Progenitor cell of endocrine pancreas (in vitro differentiated cells): ENCODE data around the gene DPP10. TPM values are rescaled to one million over a fixed set of nuclear protein-coding genes. Genes with fewer than 3 reads are reported as not detected.

Source experiments
- DNase-seq: peaks from one replicate; pipeline ENCODE4 v3.0.0; 2021; ENCODE audit warnings: low spot score; ENCODE audit not compliant: unreplicated experiment
- H3K27ac Mint-ChIP-seq: 2 replicates; pipeline ENCODE4 v1.8.0; 2021; ENCODE audit warnings: mild to moderate bottlenecking, moderate library complexity, mixed read lengths
- H3K27me3 Mint-ChIP-seq: 2 replicates; pipeline ENCODE4 v1.8.0; 2021; ENCODE audit warnings: mixed read lengths
- H3K36me3 Mint-ChIP-seq: 2 replicates; pipeline ENCODE4 v1.8.0; 2022; ENCODE audit warnings: mixed read lengths; ENCODE audit not compliant: insufficient read depth
- H3K4me1 Mint-ChIP-seq: 2 replicates; pipeline ENCODE4 v1.8.0; 2021; ENCODE audit warnings: low read depth, mixed read lengths
- H3K4me3 Mint-ChIP-seq: 2 replicates; pipeline ENCODE4 v1.8.0; 2021; ENCODE audit warnings: low read depth, mild to moderate bottlenecking, moderate library complexity, mixed read lengths
- H3K9me3 Mint-ChIP-seq: 2 replicates; pipeline ENCODE4 v1.8.0; 2021; ENCODE audit warnings: low read depth, mixed read lengths
- total RNA-seq: library from RNA; stranded (reverse); gene quantifications from 2 replicates; pipeline ENCODE4 v1.2.1, GENCODE V29; 2021
- TF ChIP-seq, protein P1 (sequence below): fragments of 200-600 bp; sonication (generic); IDR thresholded peaks from one replicate; pipeline ENCODE4 v1.5.0; 2021; ENCODE audit warnings: antibody characterized with exemption, mild to moderate bottlenecking; ENCODE audit not compliant: unreplicated experiment

DPP10 gene
- total RNA-seq, 1 donor from 2014 or later = 44.6 TPM

DNA sequence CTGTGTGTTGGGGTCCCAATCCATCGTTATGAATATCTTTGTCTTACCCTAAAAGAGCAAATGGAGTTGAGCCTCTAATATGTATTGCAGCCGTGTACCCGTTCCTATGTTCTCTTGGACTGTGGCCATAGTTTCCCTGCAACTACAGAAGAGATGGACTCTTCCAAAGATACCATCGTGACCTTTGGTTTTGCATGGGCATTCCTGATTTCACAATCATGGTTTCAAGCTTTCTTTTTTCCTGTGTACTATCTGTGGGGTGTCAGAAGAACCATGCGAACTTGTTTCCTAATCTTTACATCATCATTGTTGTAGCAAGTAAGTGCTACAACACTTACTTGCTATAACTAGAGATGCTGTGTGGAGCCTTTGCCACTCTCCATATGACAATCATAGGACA is 1295.7 kb downstream of the DPP10 start:
- H3K36me3 Mint-ChIP-seq = peaks cover 9% of the 10 kb centered on the region
- TF ChIP-seq, protein P1, sequence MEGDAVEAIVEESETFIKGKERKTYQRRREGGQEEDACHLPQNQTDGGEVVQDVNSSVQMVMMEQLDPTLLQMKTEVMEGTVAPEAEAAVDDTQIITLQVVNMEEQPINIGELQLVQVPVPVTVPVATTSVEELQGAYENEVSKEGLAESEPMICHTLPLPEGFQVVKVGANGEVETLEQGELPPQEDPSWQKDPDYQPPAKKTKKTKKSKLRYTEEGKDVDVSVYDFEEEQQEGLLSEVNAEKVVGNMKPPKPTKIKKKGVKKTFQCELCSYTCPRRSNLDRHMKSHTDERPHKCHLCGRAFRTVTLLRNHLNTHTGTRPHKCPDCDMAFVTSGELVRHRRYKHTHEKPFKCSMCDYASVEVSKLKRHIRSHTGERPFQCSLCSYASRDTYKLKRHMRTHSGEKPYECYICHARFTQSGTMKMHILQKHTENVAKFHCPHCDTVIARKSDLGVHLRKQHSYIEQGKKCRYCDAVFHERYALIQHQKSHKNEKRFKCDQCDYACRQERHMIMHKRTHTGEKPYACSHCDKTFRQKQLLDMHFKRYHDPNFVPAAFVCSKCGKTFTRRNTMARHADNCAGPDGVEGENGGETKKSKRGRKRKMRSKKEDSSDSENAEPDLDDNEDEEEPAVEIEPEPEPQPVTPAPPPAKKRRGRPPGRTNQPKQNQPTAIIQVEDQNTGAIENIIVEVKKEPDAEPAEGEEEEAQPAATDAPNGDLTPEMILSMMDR = no peak

DNA sequence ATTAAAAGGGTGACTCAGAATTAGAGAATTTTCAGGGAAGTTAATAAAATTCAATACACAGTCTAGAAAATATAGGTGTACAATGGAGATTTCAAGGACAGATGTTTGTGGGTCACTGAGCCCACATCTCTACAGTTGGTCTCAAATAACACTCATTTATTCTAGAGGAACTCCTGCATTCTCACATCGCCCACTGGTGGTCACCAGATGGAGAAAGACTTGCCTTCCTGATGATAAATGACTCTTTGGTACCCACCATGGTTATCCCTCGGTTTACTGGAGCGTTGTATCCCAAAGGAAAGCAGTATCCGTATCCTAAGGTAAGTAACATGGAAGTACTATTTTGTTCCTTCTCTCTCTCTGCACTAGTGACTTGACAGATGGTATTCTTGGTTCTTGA is 1297.1 kb downstream of the DPP10 start:
- peaks cover 8% of the 10 kb centered on the region for H3K9me3 Mint-ChIP-seq
- TF ChIP-seq, protein P1 = no peak
- H3K36me3 Mint-ChIP-seq = peaks cover 9% of the 10 kb centered on the region
- H3K27ac Mint-ChIP-seq = no peak overlapping the region
- H3K4me1 Mint-ChIP-seq = peaks cover 2% of the 10 kb centered on the region
- H3K4me3 Mint-ChIP-seq = no peak overlapping the region
- no peak for DNase-seq
- no peaks in the 10 kb centered on the region for H3K27me3 Mint-ChIP-seq

More for the DNA sequence above, 1295.7 kb downstream of the DPP10 start:
- no peak for DNase-seq
- peaks cover 8% of the 10 kb centered on the region for H3K9me3 Mint-ChIP-seq
- peaks cover 11% of the 10 kb centered on the region for H3K4me1 Mint-ChIP-seq
- no peak overlapping the region for H3K27ac Mint-ChIP-seq
- H3K27me3 Mint-ChIP-seq = no peaks in the 10 kb centered on the region
- no peak overlapping the region for H3K4me3 Mint-ChIP-seq

DNA sequence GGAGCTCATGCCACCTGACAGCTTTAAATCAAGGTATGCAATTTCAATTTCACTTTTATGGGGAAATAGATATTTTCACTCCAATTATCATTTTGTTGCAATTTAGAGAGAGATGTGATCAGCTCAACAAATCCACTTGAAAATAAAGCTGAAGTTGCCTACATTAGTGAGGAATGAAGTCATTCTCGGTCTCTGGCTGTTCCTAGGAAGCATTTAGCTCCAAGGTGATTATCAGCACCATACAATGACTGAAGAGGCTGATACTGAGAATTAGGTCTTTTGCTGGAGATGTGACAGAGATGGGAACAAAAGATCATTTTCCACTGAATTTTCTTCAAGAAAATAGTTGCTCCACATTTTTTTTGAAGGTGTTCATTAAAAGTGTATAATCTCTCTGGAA is 1303.7 kb downstream of the DPP10 start:
- Mint-ChIP-seq H3K27ac (no peak overlapping the region), H3K4me1 (peaks cover 7% of the 10 kb centered on the region), H3K36me3 (no peaks in the 10 kb centered on the region), H3K9me3 (no peaks in the 10 kb centered on the region), H3K4me3 (no peak overlapping the region), H3K27me3 (no peaks in the 10 kb centered on the region)
- TF ChIP-seq, protein P1 = no peak
- no peak for DNase-seq

DNA sequence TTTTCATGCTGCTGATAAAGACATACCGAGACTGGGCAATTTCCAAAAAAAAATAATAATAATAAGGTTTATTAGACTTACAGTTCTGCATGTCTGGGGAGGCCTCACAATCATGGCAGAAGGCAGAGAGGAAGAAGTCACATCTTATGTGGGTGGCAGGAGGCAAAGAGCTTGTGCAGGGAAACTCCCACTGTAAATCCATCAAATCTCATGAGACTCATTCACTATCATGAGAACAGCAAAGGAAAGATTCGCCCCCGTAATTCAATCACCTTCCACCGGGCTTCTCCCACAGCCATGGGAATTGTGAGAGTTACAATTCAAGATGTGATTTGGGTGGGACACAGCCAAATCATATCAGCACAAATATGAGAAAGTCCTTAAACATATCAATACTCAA is 1314.8 kb downstream of the DPP10 start:
- H3K27me3 Mint-ChIP-seq = no peaks in the 10 kb centered on the region
- no peak overlapping the region for H3K27ac Mint-ChIP-seq
- no peak for DNase-seq
- H3K4me3 Mint-ChIP-seq = no peak overlapping the region
- no peaks in the 10 kb centered on the region for H3K4me1 Mint-ChIP-seq
- H3K9me3 Mint-ChIP-seq = no peaks in the 10 kb centered on the region
- peaks cover 5% of the 10 kb centered on the region for H3K36me3 Mint-ChIP-seq
- TF ChIP-seq, protein P1 = no peak

DNA sequence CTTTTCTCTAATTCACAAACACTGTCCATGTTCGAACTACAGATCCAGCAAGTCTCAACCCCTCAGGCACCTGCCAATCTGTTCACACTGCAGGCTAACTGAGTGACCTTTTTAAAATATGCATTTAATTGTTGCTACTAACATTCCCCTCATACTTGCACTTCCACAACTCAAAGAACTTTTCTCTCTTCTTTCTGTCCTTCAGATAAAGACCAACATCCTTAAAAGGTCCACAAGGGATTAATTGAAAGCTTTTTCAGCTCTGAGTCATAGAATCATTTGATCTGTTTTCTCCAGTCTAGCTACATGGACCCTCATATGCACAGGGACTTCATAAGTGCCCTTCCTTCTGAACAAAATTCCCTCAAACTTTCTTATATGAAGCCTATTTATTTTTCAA is 1321.2 kb downstream of the DPP10 start:
- no peaks in the 10 kb centered on the region for H3K9me3 Mint-ChIP-seq
- no peak for DNase-seq
- H3K36me3 Mint-ChIP-seq = peaks cover 1% of the 10 kb centered on the region
- H3K4me3 Mint-ChIP-seq = no peak overlapping the region
- H3K27ac Mint-ChIP-seq = no peak overlapping the region
- TF ChIP-seq, protein P1 = no peak
- peaks cover 1% of the 10 kb centered on the region for H3K4me1 Mint-ChIP-seq
- H3K27me3 Mint-ChIP-seq = no peaks in the 10 kb centered on the region
